Adrenal gland (tissue), 12 donors: ENCODE measurements around the gene TMEM179. TPM values are rescaled to one million over a fixed set of nuclear protein-coding genes. Genes with fewer than 3 reads are reported as not detected.

Experiments
- DNase-seq, 7 donors: peaks; one replicate each; pipeline ENCODE4 v3.0.0-alpha.2; 2019 to 2020
- H3K27ac ChIP-seq, 5 donors: fragments of 200-600 bp; sonication (generic) in 4 of 5; 1 replicate in 3 of 5; 2 replicates in 2 of 5; pipeline versions ENCODE4 v1.5.1 to v1.8.0; 2016 to 2020; ENCODE audit warnings: mild to moderate bottlenecking in 1 of 5
- H3K27me3 ChIP-seq: fragments of 200-600 bp; 2 replicates; pipeline ENCODE4 v1.8.0; 2021
- H3K36me3 ChIP-seq, 2 donors: fragments of 200-600 bp; replicated peaks in 1 of 2; 1 replicate in 1 of 2; 2 replicates in 1 of 2; pipeline versions ENCODE4 v1.5.1 to v1.8.0; 2018 to 2022
- H3K4me1 ChIP-seq, 2 donors: fragments of 200-600 bp; replicated peaks in 1 of 2; 1 replicate in 1 of 2; 2 replicates in 1 of 2; pipeline versions ENCODE4 v1.5.1 to v1.8.0; 2018 to 2021
- H3K4me3 ChIP-seq, 4 donors: fragments of 200-600 bp; sonication (generic) in 3 of 4; one replicate each; pipeline ENCODE4 v1.5.1; 2016 to 2018
- H3K9me3 ChIP-seq, 3 donors: fragments of 200-600 bp; sonication (generic) in 1 of 3; replicated peaks in 1 of 3; 1 replicate in 2 of 3; 2 replicates in 1 of 3; pipeline versions ENCODE4 v1.5.1 to v1.8.0; 2016 to 2021
- CTCF ChIP-seq, 6 experiments: fragments of 450-650 bp in 4 of 6; fragments of 200-600 bp in 2 of 6; sonication (generic) in 1 of 6; IDR thresholded peaks; 1 replicate in 5 of 6; 2 replicates in 1 of 6; pipeline versions ENCODE4 v1.5.1 to v1.8.0; 2016 to 2021; ENCODE audit warnings: antibody characterized with exemption in 6 of 6, mild to moderate bottlenecking in 2 of 6, moderate library complexity in 1 of 6
- POLR2A ChIP-seq, 2 donors: fragments of 450-650 bp; IDR thresholded peaks; one replicate each; pipeline ENCODE4 v1.6.1; 2017; ENCODE audit warnings: antibody characterized with exemption in 2 of 2, mild to moderate bottlenecking in 2 of 2, moderate library complexity in 1 of 2
- WGBS, 4 donors: extraction: QIAGEN DNeasy Blood & Tissue Kit in 2 of 4; methylation state at CpG; one replicate each; pipeline versions ENCODE4 v1.1.5 to v1.1.7; 2013 to 2017; 5-methylcytosine and 5-hydroxymethylcytosine counted together
- intact Hi-C, 2 donors: fragments of 100-400 bp; cut with DNase I; formaldehyde crosslinking; loops; one replicate each; pipeline versions ENCODE4 v1.14.1 to v1.15.0; 2022 to 2023
- polyA plus RNA-seq, 3 donors: library from polyadenylated mRNA; stranded (reverse); fragments of 200-250 nt in 2 of 3; fragments of 350-450 nt in 1 of 3; fragmentation: Illumina TruSeq in 1 of 3; extraction: RNeasy Lipid Tissue Mini Kit (QIAGEN cat#74804) in 1 of 3; gene quantifications; one replicate each; pipeline ENCODE4 v1.2.3, GENCODE V29; 2013 to 2014
- total RNA-seq, 9 donors: library from RNA; depleted of rRNA in 4 of 9; stranded (reverse); fragments of >200 nt in 4 of 9; fragments of 120-200 nt in 1 of 9; fragmentation: NEBNext Ultra II Directional in 1 of 9; extraction: Animal tissue kit (Norgen Biotek cat#: 25700) in 1 of 9; gene quantifications; one replicate each; pipeline versions ENCODE4 v1.1.0 to v1.2.4, GENCODE V29; 2013 to 2023
- donor health status: healthy with polysubstance abuse.
- donor health status: Bipolar disorder and iron deficiency.
- donor health status: DM: yes; HTN: yes; CAD: no.
- donor health status: DM: no; HTN: no; CAD: no.
- donor health status: DM: no; HTN: no; CAD: no.
- donor health status: DM: yes; HTN: yes; CAD: no.

The TMEM179 gene
- total and polyA plus RNA-seq, 12 donors, result 4.3 to 76.7 (median 13.2) TPM

DNA sequence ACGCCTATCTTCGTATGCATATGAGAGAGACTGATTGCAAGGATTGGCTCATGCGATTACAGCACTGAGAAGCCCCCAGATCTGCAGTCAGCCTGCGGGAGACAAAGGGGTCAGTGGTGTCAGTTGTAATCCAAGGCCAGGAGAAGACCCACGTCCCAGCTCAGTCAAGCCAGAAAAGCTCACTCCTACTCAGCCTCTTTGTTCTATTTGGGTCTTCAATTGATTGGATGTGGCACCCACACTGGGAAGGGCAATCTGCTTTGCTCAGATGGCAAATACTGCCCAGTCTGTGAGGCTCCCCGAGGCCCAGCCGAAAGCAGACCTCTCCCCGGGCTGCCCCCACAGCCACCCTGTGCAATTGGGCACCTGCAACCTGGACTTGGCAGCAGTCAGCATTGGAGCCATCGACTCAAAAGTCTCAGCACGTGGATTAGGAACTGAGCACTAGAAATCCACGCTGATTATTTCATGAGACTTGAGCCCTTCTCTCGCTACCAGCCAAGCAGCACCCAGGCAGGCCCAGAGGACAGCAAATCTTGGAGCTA is 39.6 kb upstream of the TMEM179 start:
- 80 to 89% (median 86%) methylated on average over 6 to 12 of the region's 12 CpGs for WGBS, 4 donors
- intact Hi-C loops, result loop anchor here (5.0 to 10.0 kb wide), 2 partner anchors 507 to 559 kb away; partner anchors contain the start of genes ASPG (in 1 of the 2) and KIF26A (in 1 of the 2)
- H3K4me3 ChIP-seq, result no peak overlapping the region

DNA sequence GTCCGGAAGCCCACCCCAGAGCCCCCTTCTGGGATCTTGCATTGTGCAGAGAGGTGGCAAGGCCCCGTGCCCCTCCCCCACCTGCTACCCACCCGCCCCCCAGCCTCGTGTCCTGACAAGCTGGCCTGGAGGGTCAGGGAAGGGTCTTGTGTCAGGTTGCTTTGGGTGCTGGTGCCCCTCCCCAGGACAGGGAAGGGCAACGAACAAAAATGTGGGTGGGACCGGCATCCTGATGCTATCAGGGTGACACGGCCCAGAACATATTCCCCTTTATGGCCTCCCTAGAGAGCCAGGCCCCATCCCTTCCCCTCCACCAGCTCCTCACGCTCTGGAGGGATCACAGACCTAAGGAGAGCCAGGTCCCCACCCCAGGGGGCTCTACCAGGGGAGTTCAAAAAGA is 38.7 kb upstream of the TMEM179 start:
- H3K36me3 ChIP-seq, result no peaks in the 10 kb centered on the region
- TF ChIP-seq POLR2A (IDR thresholded peaks at IDR 0.05) (no peak), CTCF (IDR thresholded peaks at IDR 0.05) (no peak)
- no peaks in the 10 kb centered on the region for H3K27me3 ChIP-seq
- no peaks in the 10 kb centered on the region for H3K9me3 ChIP-seq
- H3K4me1 ChIP-seq, result peaks cover 0 to 6% of the 10 kb centered on the region in 2 donors
- H3K4me3 ChIP-seq, result no peak overlapping the region
- DNase-seq, result no peak
- H3K27ac ChIP-seq, result no peak overlapping the region
- WGBS, 4 donors, result 64 to 75% (median 72%) methylated on average over 6 to 8 of the region's 8 CpGs
- intact Hi-C loops, result loop anchor here (5.0 to 10.0 kb wide), 2 partner anchors 506 to 559 kb away; partner anchors contain the start of genes ASPG (in 1 of the 2) and KIF26A (in 1 of the 2)

More for the DNA sequence above, 39.6 kb upstream of the TMEM179 start:
- Histone ChIP-seq H3K27me3 (no peaks in the 10 kb centered on the region), H3K36me3 (no peaks in the 10 kb centered on the region), H3K4me1 (peaks cover 0 to 6% of the 10 kb centered on the region in 2 donors), H3K9me3 (no peaks in the 10 kb centered on the region), H3K27ac (no peak overlapping the region)
- TF ChIP-seq POLR2A (IDR thresholded peaks at IDR 0.05), result no peak
- no peak for TF ChIP-seq CTCF (IDR thresholded peaks at IDR 0.05)
- no peak for DNase-seq

- DNase-seq, result no peak
- intact Hi-C loops, result loop anchor here (5.0 to 10.0 kb wide), 2 partner anchors 505 to 558 kb away; partner anchors contain the start of genes ASPG (in 1 of the 2) and KIF26A (in 1 of the 2)
- TF ChIP-seq POLR2A (IDR thresholded peaks at IDR 0.05) (no peak), CTCF (IDR thresholded peaks at IDR 0.05) (no peak)
- WGBS, 4 donors, result 91 to 96% (median 93%) methylated on average over 5 to 9 of the region's 9 CpGs; no CpG with 5 or more reads in 1 of the 4 donors
- Histone ChIP-seq H3K27ac (no peak overlapping the region), H3K4me3 (no peak overlapping the region), H3K4me1 (peaks cover 0 to 4% of the 10 kb centered on the region in 2 donors), H3K9me3 (no peaks in the 10 kb centered on the region), H3K27me3 (no peaks in the 10 kb centered on the region), H3K36me3 (no peaks in the 10 kb centered on the region)
These were observed 37.9 kb upstream of the TMEM179 start for GRCh38 chr14:104642540-104642868.

DNA sequence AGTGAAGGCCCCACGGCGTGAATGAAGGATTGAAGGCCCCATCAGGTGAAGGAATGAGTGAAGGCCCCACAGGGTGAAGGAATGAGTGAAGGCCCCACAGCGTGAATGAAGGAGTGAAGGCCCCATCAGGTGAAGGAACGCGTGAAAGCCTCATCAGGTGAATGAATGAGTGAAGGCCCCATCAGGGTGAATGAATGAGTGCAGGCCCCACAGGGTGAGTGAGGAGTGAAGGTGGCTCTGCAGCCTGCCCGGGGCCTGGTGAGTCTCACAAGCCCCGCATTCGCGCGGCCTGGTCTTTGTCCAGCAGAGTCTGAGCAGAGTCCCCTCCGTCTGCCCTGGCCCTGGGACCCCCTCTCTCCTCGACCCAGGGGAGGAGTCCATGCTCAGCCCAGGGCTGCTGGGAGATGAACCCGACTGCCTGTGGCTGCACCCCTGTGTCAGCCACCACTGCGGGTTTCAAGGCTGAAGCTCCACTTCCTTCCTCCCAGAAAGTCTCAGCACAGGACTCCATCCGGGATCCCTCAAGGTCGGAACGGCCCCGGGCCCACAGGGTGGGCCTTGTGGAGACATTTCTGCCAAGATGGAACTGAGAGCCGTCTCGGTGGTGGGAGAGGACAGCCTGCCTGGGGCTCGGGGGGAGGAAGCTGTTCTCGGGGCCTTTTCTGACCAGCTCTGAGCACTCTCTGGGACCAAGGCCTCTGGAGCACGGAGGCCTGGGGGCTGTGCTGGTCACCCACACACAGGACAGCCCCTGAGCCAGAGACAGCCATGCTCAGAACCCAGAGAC is 37.4 kb upstream of the TMEM179 start:
- no peaks in the 10 kb centered on the region for H3K9me3 ChIP-seq
- DNase-seq, result no peak
- intact Hi-C loops, result loop anchor here (5.0 to 10.0 kb wide), 2 partner anchors 505 to 557 kb away; partner anchors contain the start of genes ASPG (in 1 of the 2) and KIF26A (in 1 of the 2)
- 57 to 90% (median 75%) methylated on average over 5 to 23 of the region's 23 CpGs for WGBS, 4 donors
- H3K36me3 ChIP-seq, result no peaks in the 10 kb centered on the region
- TF ChIP-seq CTCF (IDR thresholded peaks at IDR 0.05) (no peak), POLR2A (IDR thresholded peaks at IDR 0.05) (no peak)
- H3K27me3 ChIP-seq, result no peaks in the 10 kb centered on the region
- no peaks in the 10 kb centered on the region for H3K4me1 ChIP-seq
- H3K27ac ChIP-seq, result no peak overlapping the region
- no peak overlapping the region for H3K4me3 ChIP-seq
